ENCODE measurements around the gene RHBDL1.

The RHBDL1 gene

GRCh38 chr16:641326-642188, 33.9 kb upstream of the RHBDL1 start, which contains the start of gene MCRIP2 (continued):
- TF ChIP-seq ZNF518A (tag by site-specific recombination; conservative IDR thresholded peaks at IDR 0.05; ENCODE audit: low read depth) = no peak
- TF ChIP-seq GLIS1 (tag by site-specific recombination; IDR thresholded peaks at IDR 0.05) = peak; percentile 99
- peak; percentile 40; the same call in 1 of the 2 replicates for TF ChIP-seq EGR2 (tag by site-specific recombination; IDR thresholded peaks at IDR 0.05; ENCODE audit: low read depth)
- 0 out of 2 replicates have a peak, but pooled peaks have one; percentile 44 for TF ChIP-seq KLF17 (tag by site-specific recombination; IDR thresholded peaks at IDR 0.05)
- no peak for TF ChIP-seq ZNF26 (tag by site-specific recombination; IDR thresholded peaks at IDR 0.05)
- 0 out of 2 replicates have a peak, but pooled peaks have one; percentile 52 for TF ChIP-seq HIC1 (tag by site-specific recombination; IDR thresholded peaks at IDR 0.05)
- TF ChIP-seq ZBTB26 (tag by site-specific recombination; optimal IDR thresholded peaks at IDR 0.05) = peak; percentile 41
- peak; percentile 59 for TF ChIP-seq SP2 (tag by site-specific recombination; IDR thresholded peaks at IDR 0.05)
- TF ChIP-seq ZNF311 (tag by site-specific recombination; IDR thresholded peaks at IDR 0.05; ENCODE audit: borderline replicate concordance) = no peak
- no peak for TF ChIP-seq ZNF610 (tag by site-specific recombination; IDR thresholded peaks at IDR 0.05; ENCODE audit: borderline replicate concordance)
- peak; percentile 68; the same call in 1 of the 2 replicates for TF ChIP-seq ZSCAN30 (tag by site-specific recombination; IDR thresholded peaks at IDR 0.05)
- no peak for TF ChIP-seq AEBP2 (tag by site-specific recombination; IDR thresholded peaks at IDR 0.05; ENCODE audit: borderline replicate concordance)
- no peak for TF ChIP-seq ELK4 (IDR thresholded peaks at IDR 0.05; ENCODE audit: borderline replicate concordance, low read depth, low read length)
- TF ChIP-seq ZBTB44 (tag by site-specific recombination; IDR thresholded peaks at IDR 0.05) = 0 out of 2 replicates have a peak, but pooled peaks have one; percentile 28
- peak; percentile 51; the same call in 1 of the 2 replicates for TF ChIP-seq SP3 (tag by site-specific recombination; IDR thresholded peaks at IDR 0.05)
- TF ChIP-seq YY1 (tag by site-specific recombination; IDR thresholded peaks at IDR 0.05) = peak; percentile 60; the same call in 1 of the 2 replicates
- TF ChIP-seq ZNF623 (tag by site-specific recombination; IDR thresholded peaks at IDR 0.05) = no peak
- TF ChIP-seq ZFP37 (tag by site-specific recombination; IDR thresholded peaks at IDR 0.05) = no peak
- TF ChIP-seq ZXDB (tag by site-specific recombination; IDR thresholded peaks at IDR 0.05) = peak; percentile 74
- TF ChIP-seq ZNF658 (tag by site-specific recombination; IDR thresholded peaks at IDR 0.05) = no peak
- peak; percentile 79 for TF ChIP-seq ZNF335 (tag by site-specific recombination; conservative IDR thresholded peaks at IDR 0.05)
- TF ChIP-seq ZNF660 (tag by site-specific recombination; IDR thresholded peaks at IDR 0.05) = peak; percentile 54; the same call in 1 of the 2 replicates
